Natural killer cell (primary cell): ENCODE results near the gene PPDPF. TPM values are rescaled to one million over a fixed set of nuclear protein-coding genes. Genes with fewer than 3 reads are reported as not detected.
A peak's percentile ranks its signal among the peaks of the same experiment; 100 is the strongest.

Experiments used
- ATAC-seq, 3 donors: fragments of 150-1000 bp in 2 of 3; fragments of 200-7000 bp in 1 of 3; cut with Tn5 transposase; 1 replicate in 1 of 3; 2 replicates in 2 of 3; pipeline ENCODE4 v1.10.0; 2021; ENCODE audit warnings: mild to moderate bottlenecking in 2 of 3, moderate library complexity in 2 of 3
- DNase-seq, 2 donors: peaks; one replicate each; pipeline versions ENCODE4 v3.0.0 to v3.0.0-alpha.2; 2013 to 2021; ENCODE audit warnings: mixed read lengths in 1 of 2
- H3K27ac ChIP-seq: one replicate; pipeline ENCODE4 v1.5.1; 2013; ENCODE audit warnings: mild to moderate bottlenecking, low read length
- H3K27me3 ChIP-seq: one replicate; pipeline ENCODE4 v1.6.1; 2013; ENCODE audit warnings: low read length; ENCODE audit not compliant: control insufficient read depth, insufficient read depth
- H3K36me3 ChIP-seq: one replicate; pipeline ENCODE4 v1.6.1; 2013; ENCODE audit warnings: low read length; ENCODE audit not compliant: control insufficient read depth, insufficient read depth
- H3K4me1 ChIP-seq: one replicate; pipeline ENCODE4 v1.6.1; 2013; ENCODE audit warnings: low read length; ENCODE audit not compliant: control insufficient read depth, insufficient read depth
- H3K4me3 ChIP-seq: one replicate; pipeline ENCODE4 v1.5.1; 2013; ENCODE audit warnings: low read length
- H3K9me3 ChIP-seq: one replicate; pipeline ENCODE4 v1.6.1; 2013; ENCODE audit warnings: low read length; ENCODE audit not compliant: control insufficient read depth, insufficient read depth
- H3K27ac Mint-ChIP-seq, 2 donors: one replicate each; pipeline ENCODE4 v1.8.0; 2022; ENCODE audit warnings: mild to moderate bottlenecking in 2 of 2, mixed read lengths in 2 of 2, moderate library complexity in 1 of 2
- H3K27me3 Mint-ChIP-seq, 2 donors: one replicate each; pipeline ENCODE4 v1.8.0; 2022; ENCODE audit warnings: low read depth in 2 of 2, mixed read lengths in 2 of 2
- H3K36me3 Mint-ChIP-seq: one replicate; pipeline ENCODE4 v1.8.0; 2022; ENCODE audit warnings: mixed read lengths
- H3K4me1 Mint-ChIP-seq, 2 donors: one replicate each; pipeline ENCODE4 v1.8.0; 2022; ENCODE audit warnings: mixed read lengths in 2 of 2
- H3K4me3 Mint-ChIP-seq: one replicate; pipeline ENCODE4 v1.8.0; 2022; ENCODE audit warnings: mild to moderate bottlenecking, moderate library complexity, mixed read lengths
- H3K9me3 Mint-ChIP-seq, 2 donors: one replicate each; pipeline ENCODE4 v1.8.0; 2022; ENCODE audit warnings: mixed read lengths in 2 of 2
- WGBS: methylation state at CpG from one replicate; pipeline ENCODE4 v1.1.7; 2013; ENCODE audit warnings: missing lambda C conversion rate; ENCODE audit not compliant: insufficient coverage; 5-methylcytosine and 5-hydroxymethylcytosine counted together
- intact Hi-C: fragments of 100-400 bp; cut with micrococcal nuclease; formaldehyde crosslinking; loops from one replicate; pipeline ENCODE4 v1.14.2; 2022
- total RNA-seq, 4 donors: library from RNA; stranded (reverse); fragments of 120-200 nt in 1 of 4; gene quantifications; one replicate each; pipeline versions ENCODE4 v1.2.3 to v1.2.4, GENCODE V29; 2013 to 2022
- TF ChIP-seq, protein P1 (sequence below): fragments of 200-600 bp; IDR thresholded peaks from one replicate; pipeline ENCODE4 v1.8.0; 2022; ENCODE audit warnings: antibody characterized with exemption

Gene PPDPF
- total RNA-seq, 3 donors from 2014 or later (not counting 1 experiment from before 2014, with no cell fraction given) = 95.5 to 197 (median 159) TPM

DNA sequence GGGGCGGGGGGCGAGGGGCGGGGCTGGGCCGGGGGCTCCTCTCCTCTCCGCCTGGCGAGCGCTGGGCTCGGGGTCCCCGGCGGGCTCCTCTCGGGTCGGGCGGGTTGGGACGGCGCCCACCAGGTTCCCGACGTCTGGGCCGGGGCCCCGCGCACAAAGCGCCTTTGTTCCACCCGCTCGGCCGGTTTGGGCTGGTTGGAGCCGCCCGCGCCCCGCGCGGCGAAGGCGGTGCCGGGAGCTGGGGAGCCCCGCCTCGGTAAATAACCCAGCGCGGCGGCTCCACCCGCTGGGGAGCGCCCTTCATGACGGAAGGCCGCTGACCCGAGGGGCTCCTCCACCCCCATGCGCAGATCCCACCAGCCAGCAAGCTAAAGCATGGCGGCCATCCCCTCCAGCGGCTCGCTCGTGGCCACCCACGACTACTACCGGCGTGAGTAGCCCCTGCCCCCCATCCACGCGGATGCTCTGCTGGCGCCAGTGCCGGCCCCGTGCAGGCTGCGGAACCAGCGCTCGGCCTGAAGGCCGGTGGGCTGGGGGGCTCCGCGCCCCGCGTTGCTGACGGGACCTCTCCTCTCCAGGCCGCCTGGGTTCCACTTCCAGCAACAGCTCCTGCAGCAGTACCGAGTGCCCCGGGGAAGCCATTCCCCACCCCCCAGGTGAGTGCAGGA lies 503 bp downstream of the PPDPF start:
- Mint-ChIP-seq H3K36me3 (no peaks in the 10 kb centered on the region), H3K27ac (peak overlapping the region in 1 of 2 donors; percentile 81), H3K9me3 (peaks cover 0 to 2% of the 10 kb centered on the region in 2 donors), H3K27me3 (peaks cover 0 to 4% of the 10 kb centered on the region in 2 donors), H3K4me1 (peaks cover 0 to 17% of the 10 kb centered on the region in 2 donors), H3K4me3 (peak overlapping the region; percentile 83)
- H3K4me3 ChIP-seq = peak overlapping the region; percentile 65
- 1% methylated on average over 68 of the region's 68 CpGs for WGBS
- peaks cover 7% of the 10 kb centered on the region for H3K9me3 ChIP-seq
- H3K27ac ChIP-seq = peak overlapping the region; percentile 56
- intact Hi-C loops = no loop called here
- H3K27me3 ChIP-seq = peaks cover 4% of the 10 kb centered on the region
- H3K36me3 ChIP-seq = peaks cover 6% of the 10 kb centered on the region
- peaks cover 23% of the 10 kb centered on the region for H3K4me1 ChIP-seq
- TF ChIP-seq, protein P1, sequence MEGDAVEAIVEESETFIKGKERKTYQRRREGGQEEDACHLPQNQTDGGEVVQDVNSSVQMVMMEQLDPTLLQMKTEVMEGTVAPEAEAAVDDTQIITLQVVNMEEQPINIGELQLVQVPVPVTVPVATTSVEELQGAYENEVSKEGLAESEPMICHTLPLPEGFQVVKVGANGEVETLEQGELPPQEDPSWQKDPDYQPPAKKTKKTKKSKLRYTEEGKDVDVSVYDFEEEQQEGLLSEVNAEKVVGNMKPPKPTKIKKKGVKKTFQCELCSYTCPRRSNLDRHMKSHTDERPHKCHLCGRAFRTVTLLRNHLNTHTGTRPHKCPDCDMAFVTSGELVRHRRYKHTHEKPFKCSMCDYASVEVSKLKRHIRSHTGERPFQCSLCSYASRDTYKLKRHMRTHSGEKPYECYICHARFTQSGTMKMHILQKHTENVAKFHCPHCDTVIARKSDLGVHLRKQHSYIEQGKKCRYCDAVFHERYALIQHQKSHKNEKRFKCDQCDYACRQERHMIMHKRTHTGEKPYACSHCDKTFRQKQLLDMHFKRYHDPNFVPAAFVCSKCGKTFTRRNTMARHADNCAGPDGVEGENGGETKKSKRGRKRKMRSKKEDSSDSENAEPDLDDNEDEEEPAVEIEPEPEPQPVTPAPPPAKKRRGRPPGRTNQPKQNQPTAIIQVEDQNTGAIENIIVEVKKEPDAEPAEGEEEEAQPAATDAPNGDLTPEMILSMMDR = no peak
- DNase-seq = peak; percentile 78 to 81
- ATAC-seq = peak; percentile 63 to 79 (median 67)

DNA sequence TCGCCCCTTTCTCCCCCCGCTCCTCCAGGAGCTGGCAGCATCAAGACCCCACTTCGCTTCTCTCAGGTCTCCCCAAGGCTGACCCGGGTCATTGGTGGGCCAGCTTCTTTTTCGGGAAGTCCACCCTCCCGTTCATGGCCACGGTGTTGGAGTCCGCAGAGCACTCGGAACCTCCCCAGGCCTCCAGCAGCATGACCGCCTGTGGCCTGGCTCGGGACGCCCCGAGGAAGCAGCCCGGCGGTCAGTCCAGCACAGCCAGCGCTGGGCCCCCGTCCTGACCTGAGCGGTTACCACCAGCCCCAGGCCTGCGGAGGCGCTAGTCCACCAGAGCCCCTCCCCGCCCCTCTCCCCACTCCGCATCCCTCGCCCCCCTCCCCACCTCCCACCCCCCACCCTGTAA lies 1.0 kb downstream of the PPDPF start:
- peaks cover 7% of the 10 kb centered on the region for H3K9me3 ChIP-seq
- peak overlapping the region in 1 of 2 donors; percentile 81 for H3K27ac Mint-ChIP-seq
- peaks cover 4% of the 10 kb centered on the region for H3K27me3 ChIP-seq
- H3K4me1 Mint-ChIP-seq = peaks cover 0 to 17% of the 10 kb centered on the region in 2 donors
- peaks cover 0 to 4% of the 10 kb centered on the region in 2 donors for H3K27me3 Mint-ChIP-seq
- DNase-seq (no peak), ATAC-seq (no peak)
- TF ChIP-seq, protein P1 = no peak
- H3K4me3 Mint-ChIP-seq = peak overlapping the region; percentile 83
- peaks cover 6% of the 10 kb centered on the region for H3K36me3 ChIP-seq
- peak overlapping the region; percentile 65 for H3K4me3 ChIP-seq
- peaks cover 23% of the 10 kb centered on the region for H3K4me1 ChIP-seq
- peaks cover 0 to 2% of the 10 kb centered on the region in 2 donors for H3K9me3 Mint-ChIP-seq
- intact Hi-C loops = no loop called here
- H3K36me3 Mint-ChIP-seq = no peaks in the 10 kb centered on the region
- H3K27ac ChIP-seq = no peak overlapping the region
- WGBS = 77% methylated on average over 18 of the region's 23 CpGs

- ATAC-seq (no peak), DNase-seq (peak; percentile 5 to 17)
- peak overlapping the region; percentile 53 for H3K4me3 Mint-ChIP-seq
- H3K9me3 Mint-ChIP-seq = peaks cover 0 to 2% of the 10 kb centered on the region in 2 donors
- 89% methylated on average over 13 of the region's 13 CpGs for WGBS
- TF ChIP-seq, protein P1 = no peak
- peak overlapping the region in 1 of 2 donors; percentile 53 for H3K27ac Mint-ChIP-seq
- H3K27me3 Mint-ChIP-seq = peaks cover 0 to 4% of the 10 kb centered on the region in 2 donors
- H3K36me3 Mint-ChIP-seq = no peaks in the 10 kb centered on the region
- Histone ChIP-seq H3K27ac (no peak overlapping the region), H3K4me1 (peaks cover 23% of the 10 kb centered on the region), H3K27me3 (peaks cover 4% of the 10 kb centered on the region), H3K36me3 (peaks cover 6% of the 10 kb centered on the region), H3K9me3 (peaks cover 7% of the 10 kb centered on the region), H3K4me3 (no peak overlapping the region)
- intact Hi-C loops = no loop called here
- H3K4me1 Mint-ChIP-seq = peaks cover 0 to 17% of the 10 kb centered on the region in 2 donors
Observed at GRCh38 chr20:63522091-63522868, 1.7 kb downstream of the PPDPF start.
